Caco-2 (cell line): ENCODE measurements around the gene MYO18A. TPM values are rescaled to one million over a fixed set of nuclear protein-coding genes. Genes with fewer than 3 reads are reported as not detected.
"Not testable (repeated sequence)": the region's sequence is repeated elsewhere in the genome, so short reads cannot be mapped to it uniquely, and the experiment has no call there.

Source experiments
- BruUV-seq: library from RNA; stranded (reverse); fragments of 400-500 nt; replicated peaks from 2 replicates; lab custom pipeline; 2021; lab: Mats Ljungman, UMichigan
- CTCF ChIA-PET: fragments of 300-600 bp; sonication (Branson Sonifier 250); formaldehyde crosslinking; loops from one replicate; lab custom pipeline; 2022; ENCODE audit warnings: antibody characterized with exemption; lab: Charles Lee
- POLR2A ChIA-PET: fragments of 300-600 bp; sonication (Branson Sonifier 250); formaldehyde crosslinking; loops from one replicate; lab custom pipeline; 2022; ENCODE audit warnings: antibody characterized with exemption; lab: Charles Lee
- DNase-seq, 2 experiments: peaks; one replicate each; pipeline versions ENCODE4 v3.0.0 to v3.0.0-alpha.2; 2020 to 2022
- H3K27me3 ChIP-seq: replicated peaks from 2 replicates; pipeline ENCODE4 v1.6.0; 2011; ENCODE audit warnings: low read length; ENCODE audit not compliant: control insufficient read depth, insufficient read depth
- H3K36me3 ChIP-seq: 2 replicates; pipeline ENCODE4 v1.5.1; 2011; ENCODE audit warnings: low read length; ENCODE audit not compliant: control insufficient read depth, insufficient read depth
- H3K4me1 ChIP-seq: fragments of 250-450 bp; sonication (Bioruptor Pico); 2 replicates; pipeline ENCODE4 v1.5.1; 2020; ENCODE audit warnings: mild to moderate bottlenecking
- H3K4me3 ChIP-seq: 2 replicates; pipeline ENCODE4 v1.5.1; 2011; ENCODE audit warnings: low read depth, mild to moderate bottlenecking, control low read depth, low read length
- H3K9me3 ChIP-seq: fragments of 250-450 bp; sonication (Bioruptor Pico); 2 replicates; pipeline ENCODE4 v1.5.1; 2020; ENCODE audit warnings: mild to moderate bottlenecking, moderate library complexity
- H3K27ac Mint-ChIP-seq: one replicate; pipeline ENCODE4 v1.8.0; 2022; ENCODE audit warnings: mixed read lengths; ENCODE audit not compliant: unreplicated experiment
- H3K27me3 Mint-ChIP-seq: one replicate; pipeline ENCODE4 v1.8.0; 2022; ENCODE audit warnings: mixed read lengths; ENCODE audit not compliant: insufficient read depth, unreplicated experiment
- H3K36me3 Mint-ChIP-seq: one replicate; pipeline ENCODE4 v1.8.0; 2022; ENCODE audit warnings: mild to moderate bottlenecking, mixed read lengths; ENCODE audit not compliant: insufficient read depth, unreplicated experiment
- H3K4me1 Mint-ChIP-seq: one replicate; pipeline ENCODE4 v1.8.0; 2022; ENCODE audit warnings: low read depth, mixed read lengths; ENCODE audit not compliant: unreplicated experiment
- H3K4me3 Mint-ChIP-seq: one replicate; pipeline ENCODE4 v1.8.0; 2022; ENCODE audit warnings: mild to moderate bottlenecking, moderate library complexity, mixed read lengths; ENCODE audit not compliant: unreplicated experiment
- H3K9me3 Mint-ChIP-seq: one replicate; pipeline ENCODE4 v1.8.0; 2022; ENCODE audit warnings: mixed read lengths; ENCODE audit not compliant: unreplicated experiment
- CTCF ChIP-seq, 2 experiments: fragments of 200-600 bp in 1 of 2; IDR thresholded peaks; 1 replicate in 1 of 2; 2 replicates in 1 of 2; pipeline versions ENCODE4 v1.5.1 to v1.8.0; 2011 to 2022; ENCODE audit warnings: antibody characterized with exemption in 1 of 2, control low read depth in 1 of 2, inconsistent platforms in 1 of 2, low read depth in 1 of 2, low read length in 1 of 2, mild to moderate bottlenecking in 1 of 2, moderate library complexity in 1 of 2; ENCODE audit not compliant: insufficient read depth in 1 of 2, severe bottlenecking in 1 of 2, unreplicated experiment in 1 of 2
- intact Hi-C: fragments of 100-400 bp; cut with micrococcal nuclease; formaldehyde crosslinking; loops from one replicate; pipeline ENCODE4 v1.10.0; 2022; ENCODE audit not compliant: unreplicated experiment
- total RNA-seq: library from RNA; stranded (reverse); gene quantifications from 2 replicates; pipeline ENCODE4 v1.2.3, GENCODE V29; 2022

MYO18A gene
- total RNA-seq, 1 experiment from 2014 or later = 47.1 TPM

- TF ChIP-seq CTCF (IDR thresholded peaks at IDR 0.05; ENCODE audit: insufficient read depth in 1 of 2, low read depth in 1 of 2, low read length in 1 of 2, severe bottlenecking in 1 of 2, unreplicated experiment in 1 of 2) = no peak
- H3K36me3 Mint-ChIP-seq = peaks cover 28% of the 10 kb centered on the region
- no peak for DNase-seq
- ChIA-PET CTCF (interaction anchor here (0.6 to 2.9 kb wide), 2 partner anchors 27 to 124 kb away, joined by 5 to 24 read pairs; no protein-coding TSS in a partner anchor), POLR2A (no interaction called here)
- no peak overlapping the region for H3K27ac Mint-ChIP-seq
- no TSS peak for BruUV-seq
- no peaks in the 10 kb centered on the region for H3K27me3 Mint-ChIP-seq
- no peaks in the 10 kb centered on the region for H3K27me3 ChIP-seq
- H3K9me3 ChIP-seq = no peaks in the 10 kb centered on the region
- H3K4me3 ChIP-seq = no peak overlapping the region
- H3K4me1 ChIP-seq = no peaks in the 10 kb centered on the region
- H3K4me3 Mint-ChIP-seq = no peak overlapping the region
- intact Hi-C loops = no loop called here
- no peaks in the 10 kb centered on the region for H3K36me3 ChIP-seq
- H3K9me3 Mint-ChIP-seq = no peaks in the 10 kb centered on the region
- no peaks in the 10 kb centered on the region for H3K4me1 Mint-ChIP-seq
Measured at GRCh38 chr17:29089601-29090044, 90.6 kb downstream of the MYO18A start.

GRCh38 chr17:29088782-29089181, 91.4 kb downstream of the MYO18A start:
- DNase-seq, H3K27me3 ChIP-seq, H3K4me3 Mint-ChIP-seq, intact Hi-C loops, CTCF ChIA-PET, H3K27me3 Mint-ChIP-seq, H3K9me3 Mint-ChIP-seq, H3K4me1 Mint-ChIP-seq, POLR2A ChIA-PET, H3K4me1 ChIP-seq, BruUV-seq, H3K27ac Mint-ChIP-seq, H3K36me3 ChIP-seq, H3K9me3 ChIP-seq, H3K4me3 ChIP-seq: not testable (repeated sequence)
- peaks cover 28% of the 10 kb centered on the region for H3K36me3 Mint-ChIP-seq

DNA sequence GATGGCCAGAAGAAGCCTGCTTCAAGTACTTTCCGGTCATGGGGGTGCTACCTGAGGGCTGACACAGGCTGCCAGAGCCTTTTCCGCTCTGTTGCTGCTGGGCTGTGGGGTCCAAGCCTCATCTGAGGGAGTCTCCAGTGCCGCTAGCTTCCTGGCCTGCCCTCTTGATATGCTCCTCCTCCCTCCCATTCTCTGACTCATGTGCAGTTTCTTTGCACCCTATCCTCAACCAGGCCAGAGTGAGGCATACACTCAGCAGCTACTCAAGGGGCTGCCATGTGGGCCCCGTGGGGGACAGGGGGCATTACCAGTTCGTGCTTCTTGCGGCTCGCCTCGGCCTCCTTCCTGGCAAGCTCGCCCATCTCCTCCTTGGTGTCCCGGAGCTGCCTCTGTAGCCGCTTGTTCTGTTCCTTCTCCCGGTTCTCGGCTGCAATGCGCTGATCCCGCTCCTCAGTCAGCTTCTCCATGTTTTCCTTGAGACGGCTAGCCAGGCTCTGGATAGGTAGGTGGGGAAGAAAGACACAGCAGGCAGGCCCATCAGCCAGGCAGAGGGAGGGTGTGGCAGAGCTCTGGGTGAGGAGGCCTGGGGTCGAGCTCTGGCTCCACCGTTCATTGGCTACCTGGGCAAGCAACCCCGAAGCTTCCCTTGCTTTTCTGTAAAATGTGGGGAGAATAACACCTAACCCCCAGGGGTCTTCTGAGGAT, 93.4 kb downstream of the MYO18A start:
- no peaks in the 10 kb centered on the region for H3K9me3 ChIP-seq
- no peak for DNase-seq
- intact Hi-C loops = no loop called here
- H3K4me3 Mint-ChIP-seq = no peak overlapping the region
- no peak for TF ChIP-seq CTCF (IDR thresholded peaks at IDR 0.05; ENCODE audit: insufficient read depth in 1 of 2, low read depth in 1 of 2, low read length in 1 of 2, severe bottlenecking in 1 of 2, unreplicated experiment in 1 of 2)
- no peak overlapping the region for H3K27ac Mint-ChIP-seq
- CTCF ChIA-PET = interaction anchor here (1.6 kb wide), 1 partner anchor 25 kb away, joined by 5 read pairs; no protein-coding TSS in a partner anchor
- no peaks in the 10 kb centered on the region for H3K27me3 Mint-ChIP-seq
- POLR2A ChIA-PET = no interaction called here
- H3K4me1 ChIP-seq = no peaks in the 10 kb centered on the region
- H3K36me3 ChIP-seq = no peaks in the 10 kb centered on the region
- H3K9me3 Mint-ChIP-seq = no peaks in the 10 kb centered on the region
- H3K36me3 Mint-ChIP-seq = peaks cover 13% of the 10 kb centered on the region
- BruUV-seq = no TSS peak
- no peaks in the 10 kb centered on the region for H3K27me3 ChIP-seq
- H3K4me1 Mint-ChIP-seq = no peaks in the 10 kb centered on the region
- no peak overlapping the region for H3K4me3 ChIP-seq
